K562 (cell line): ENCODE results near the gene CHCHD4. TPM values are rescaled to one million over a fixed set of nuclear protein-coding genes. Genes with fewer than 3 reads are reported as not detected.

ENCODE experiments used
- ATAC-seq: fragments of 200-7000 bp; cut with Tn5 transposase; 3 replicates; pipeline ENCODE4 v1.9.1; 2020; ENCODE audit warnings: moderate library complexity
- BruUV-seq: library from RNA; stranded (reverse); fragments of 400-500 nt; replicated peaks from 2 replicates; lab custom pipeline; 2021; lab: Mats Ljungman, UMichigan
- CTCF ChIA-PET: fragments of 300-600 bp; formaldehyde crosslinking; extraction: SDS; loops from one replicate; lab custom pipeline; 2021; ENCODE audit warnings: low intra/inter-chr PET ratio; lab: Yijun Ruan, JAX
- POLR2A ChIA-PET: fragments of 300-600, 350-650 bp; sonication (Branson Sonifier 250); formaldehyde crosslinking; extraction: SDS; loops from one replicate; lab custom pipeline; 2021; ENCODE audit warnings: antibody characterized with exemption, inconsistent platforms; lab: Yijun Ruan, JAX
- DNase-seq, 4 experiments: peaks; one replicate each; pipeline versions ENCODE4 v3.0.0 to v3.0.0-alpha.2; 2011 to 2018; ENCODE audit warnings: low spot score in 3 of 4, mixed read lengths in 3 of 4; ENCODE audit errors: extremely low read depth in 1 of 4
- FAIRE-seq: peaks from 2 replicates; lab custom pipeline; 2011; peaks lifted over from hg19 to GRCh38; lab: Jason Lieb, UNC
- H2AFZ ChIP-seq: 2 replicates; pipeline ENCODE4 v1.6.0; 2011; ENCODE audit warnings: low read depth, low read length, control low read depth, inconsistent platforms
- H3K27ac ChIP-seq: fragments of 200-600 bp; 3 replicates; pipeline ENCODE4 v1.8.0; 2011; ENCODE audit warnings: low read depth, mild to moderate bottlenecking, control low read depth, inconsistent platforms, low read length, moderate library complexity, mixed read lengths; ENCODE audit errors: extremely low read depth
- H3K27me3 ChIP-seq, 2 experiments: fragments of 300-600 bp in 1 of 2; 2 replicates in 1 of 2; 3 replicates in 1 of 2; pipeline versions ENCODE4 v1.6.0 to v1.8.0; 2011; ENCODE audit warnings: inconsistent platforms in 2 of 2, low read length in 2 of 2, mild to moderate bottlenecking in 1 of 2, mixed read lengths in 1 of 2, moderate library complexity in 1 of 2; ENCODE audit not compliant: control insufficient read depth in 2 of 2, insufficient read depth in 2 of 2
- H3K36me3 ChIP-seq: fragments of 300-600 bp; 3 replicates; pipeline ENCODE4 v1.8.0; 2011; ENCODE audit warnings: mild to moderate bottlenecking, low read length, inconsistent platforms; ENCODE audit not compliant: control insufficient read depth, insufficient read depth
- H3K4me1 ChIP-seq, 2 experiments: fragments of 200-600 bp in 1 of 2; replicated peaks in 1 of 2; 2 replicates in 1 of 2; 3 replicates in 1 of 2; pipeline versions ENCODE4 v1.5.1 to v1.8.0; 2011; ENCODE audit warnings: inconsistent platforms in 2 of 2, low read length in 2 of 2, mild to moderate bottlenecking in 1 of 2, mixed read lengths in 1 of 2, moderate library complexity in 1 of 2; ENCODE audit not compliant: control insufficient read depth in 2 of 2, insufficient read depth in 2 of 2
- H3K4me2 ChIP-seq: 2 replicates; pipeline ENCODE4 v1.6.1; 2011; ENCODE audit warnings: low read length, control low read depth, inconsistent platforms, mixed read lengths; ENCODE audit not compliant: insufficient read depth
- H3K4me3 ChIP-seq: fragments of 200-600 bp; sonication (generic), shearing (Covaris generic); 2 replicates; pipeline ENCODE4 v1.5.1; 2016; ENCODE audit warnings: control low read depth, inconsistent platforms
- H3K79me2 ChIP-seq: fragments of 200-600 bp; 3 replicates; pipeline ENCODE4 v1.8.0; 2011; ENCODE audit warnings: low read length, inconsistent platforms; ENCODE audit not compliant: control insufficient read depth, insufficient read depth
- H3K9ac ChIP-seq, 2 experiments: 2 replicates each; pipeline versions ENCODE4 v1.6.0 to v1.6.1; 2011; ENCODE audit warnings: low read depth in 2 of 2, low read length in 2 of 2, control low read depth in 1 of 2, inconsistent platforms in 1 of 2, mild to moderate bottlenecking in 1 of 2, mixed read lengths in 1 of 2; ENCODE audit not compliant: insufficient read depth in 1 of 2
- H3K9me1 ChIP-seq: one replicate; pipeline ENCODE4 v1.6.0; 2011; ENCODE audit warnings: inconsistent platforms, mild to moderate bottlenecking, low read length, moderate library complexity; ENCODE audit not compliant: control insufficient read depth, insufficient read depth
- H3K9me3 ChIP-seq: replicated peaks from 2 replicates; pipeline ENCODE4 v1.5.1; 2011; ENCODE audit warnings: low read depth, low read length, inconsistent platforms; ENCODE audit not compliant: control insufficient read depth, insufficient read depth
- H4K20me1 ChIP-seq: replicated peaks from 2 replicates; pipeline ENCODE4 v1.6.1; 2011; ENCODE audit warnings: low read length, inconsistent platforms, mixed read lengths; ENCODE audit not compliant: control insufficient read depth, insufficient read depth
- CBFB ChIP-seq: sonication (generic); formaldehyde crosslinking; IDR thresholded peaks from 2 replicates; pipeline ENCODE4 v1.4.0; 2020; ENCODE audit warnings: mild to moderate bottlenecking, missing genetic modification reagents
- CBX3 ChIP-seq, 2 experiments: IDR thresholded peaks; 1 replicate in 1 of 2; 2 replicates in 1 of 2; pipeline ENCODE4 v1.6.1; 2012; ENCODE audit warnings: inconsistent platforms in 2 of 2, low read length in 2 of 2, borderline replicate concordance in 1 of 2, control low read depth in 1 of 2
- ETS1 ChIP-seq: conservative IDR thresholded peaks from 2 replicates; pipeline ENCODE4 v1.6.1; 2011; ENCODE audit warnings: low read depth, mild to moderate bottlenecking, low read length; ENCODE audit not compliant: control insufficient read depth
- HES1 ChIP-seq: fragments of 450-650 bp; IDR thresholded peaks from 2 replicates; pipeline ENCODE4 v1.6.1; 2016; ENCODE audit warnings: low read depth, mild to moderate bottlenecking, moderate library complexity
- HMBOX1 ChIP-seq: sonication (generic); IDR thresholded peaks from 2 replicates; pipeline ENCODE4 v1.6.1; 2016
- HNRNPLL ChIP-seq: fragments of 200-400 bp; formaldehyde crosslinking; IDR thresholded peaks from 2 replicates; pipeline ENCODE4 v1.6.1; 2017; ENCODE audit warnings: low read length, low read depth, mild to moderate bottlenecking; ENCODE audit not compliant: poor library complexity, severe bottlenecking
- KDM1A ChIP-seq, 2 experiments: fragments of 450-650 bp; IDR thresholded peaks; 2 replicates each; pipeline ENCODE4 v1.6.1; 2016; ENCODE audit warnings: mild to moderate bottlenecking in 2 of 2
- NCOA6 ChIP-seq: fragments of 450-650 bp; IDR thresholded peaks from 2 replicates; pipeline ENCODE4 v1.6.1; 2017; ENCODE audit warnings: mild to moderate bottlenecking
- POLR2H ChIP-seq: IDR thresholded peaks from 2 replicates; pipeline ENCODE4 v1.6.1; 2016; ENCODE audit warnings: missing genetic modification characterization, low read depth, mild to moderate bottlenecking, control low read depth, missing compliant biosample characterization, moderate library complexity
- PRDM10 ChIP-seq: fragments of 450-650 bp; IDR thresholded peaks from 2 replicates; pipeline ENCODE4 v1.6.1; 2018; ENCODE audit not compliant: partially characterized antibody
- SMARCC2 ChIP-seq: fragments of 450-650 bp; IDR thresholded peaks from 2 replicates; pipeline ENCODE4 v1.6.1; 2017; ENCODE audit warnings: antibody characterized with exemption, moderate library complexity, mild to moderate bottlenecking, low read depth
- SNIP1 ChIP-seq: fragments of 450-650 bp; IDR thresholded peaks from 2 replicates; pipeline ENCODE4 v1.7.1; 2017; ENCODE audit warnings: low read depth, mild to moderate bottlenecking
- XRCC4 ChIP-seq: IDR thresholded peaks from one replicate; pipeline ENCODE4 v1.6.1; 2011; ENCODE audit not compliant: insufficient read depth, insufficient read length; ENCODE audit errors: extremely low read depth
- ZKSCAN8 ChIP-seq: fragments of 200-800 bp; sonication (Bioruptor generic); IDR thresholded peaks from 2 replicates; pipeline ENCODE4 v1.6.1; 2016; ENCODE audit warnings: missing genetic modification characterization, missing compliant biosample characterization
- ZNF239 ChIP-seq: fragments of 250-450 bp; sonication (Bioruptor Pico); IDR thresholded peaks from 2 replicates; pipeline ENCODE4 v1.4.0; 2020; ENCODE audit warnings: mild to moderate bottlenecking
- WGBS: fragments of 100-300 bp; shearing (Covaris generic); methylation state at CpG from one replicate; pipeline ENCODE4 v1.1.6; 2016; ENCODE audit warnings: low coverage, mixed read lengths; ENCODE audit not compliant: insufficient coverage; ENCODE audit errors: missing lambda C conversion rate; 5-methylcytosine and 5-hydroxymethylcytosine counted together
- in situ Hi-C: fragments of 300-500 bp; cut with MboI; formaldehyde crosslinking; loops from 4 replicates; pipeline ENCODE4 v1.15.0; 2018; ENCODE audit warnings: inconsistent platforms, mixed read lengths
- intact Hi-C: fragments of 100-400 bp; cut with micrococcal nuclease; formaldehyde crosslinking; loops from 2 replicates; pipeline ENCODE4 v1.14.2; 2022
- polyA plus RNA-seq, 8 experiments: library from polyadenylated mRNA; depleted of rRNA in 4 of 8; stranded (reverse) in 5 of 8; unstranded in 3 of 8; fragments of >200 nt; fragmentation: Nextera tagmentation in 2 of 8; fragmentation: Illumina TruSeq in 1 of 8; extraction: Ambion mirVana in 2 of 8; extraction: Trizol in 1 of 8; gene quantifications; 2 replicates each; pipeline versions ENCODE4 v1.2.1 to v1.2.3, GENCODE V29; 2011 to 2014; ENCODE audit warnings: inconsistent platforms in 1 of 8, missing spikeins in 1 of 8
- total RNA-seq, 7 experiments: library from RNA; depleted of rRNA in 6 of 7; stranded (reverse); fragments of >200 nt in 6 of 7; fragmentation: Illumina TruSeq in 2 of 7; extraction: Trizol in 2 of 7; gene quantifications; 2 replicates each; pipeline versions ENCODE4 v1.2.1 to v1.2.3, GENCODE V29; 2011 to 2021; ENCODE audit warnings: low replicate concordance in 1 of 7

Gene CHCHD4
- total and polyA plus RNA-seq, 9 of the 15 experiments (the other 6 are each of a cell fraction or from before 2014, with no cell fraction given), result 55.4 to 225 (median 77.2) TPM

- in situ Hi-C loops (loop anchor here (5.0 kb wide), 1 partner anchor 222 kb away; no protein-coding TSS in a partner anchor), intact Hi-C loops (loop anchor here (10.0 kb wide), 1 partner anchor 465 kb away; no protein-coding TSS in a partner anchor)
- Histone ChIP-seq H2AFZ (no peak overlapping the region), H3K27me3 (no peaks in the 10 kb centered on the region), H4K20me1 (no peaks in the 10 kb centered on the region), H3K79me2 (peaks cover 75% of the 10 kb centered on the region), H3K4me1 (peaks cover 17 to 29% of the 10 kb centered on the region in 2 experiments; a peak in 4 of 5 replicates), H3K9me1 (no peaks in the 10 kb centered on the region), H3K36me3 (peaks cover 80% of the 10 kb centered on the region), H3K4me3 (no peak overlapping the region), H3K27ac (no peak overlapping the region), H3K4me2 (no peak overlapping the region), H3K9me3 (peaks cover 33% of the 10 kb centered on the region), H3K9ac (no peak overlapping the region)
- DNase-seq (peak in 1 of 4 experiments; percentile 3), FAIRE-seq (no peak), ATAC-seq (no peak)
- POLR2A ChIA-PET, result interaction anchor here (0.6 to 1.1 kb wide), 3 partner anchors 24 to 113 kb away, joined by 3 read pairs; partner anchors contain the start of genes LSM3 and XPC
- CTCF ChIA-PET, result no interaction called here
- no TSS peak for BruUV-seq
- WGBS, result 83% methylated on average over 2 of the region's 2 CpGs
- TF ChIP-seq POLR2H (tag) (no peak), CBX3 (IDR thresholded peaks at IDR 0.05; ENCODE audit: borderline replicate concordance in 1 of 2, low read length in 2 of 2) (no peak), KDM1A (IDR thresholded peaks at IDR 0.05) (no peak), CBFB (CRISPR knock-in tag) (no peak), ZNF239 (no peak), PRDM10 (no peak), ZKSCAN8 (CRISPR knock-in tag) (no peak), ETS1 (no peak), XRCC4 (no peak), NCOA6 (no peak), SNIP1 (no peak), HES1 (no peak), HNRNPLL (no peak), SMARCC2 (no peak), HMBOX1 (no peak)
These were observed 5.0 kb downstream of the CHCHD4 start for GRCh38 chr3:14119651-14120050.
